Tibial artery (tissue), 4 donors: ENCODE data around the gene PPP6C.
A peak's percentile ranks its signal among the peaks of the same experiment; 100 is the strongest.
"Not testable (repeated sequence)": the region's sequence is repeated elsewhere in the genome, so short reads cannot be mapped to it uniquely, and the experiment has no call there.

Source experiments
- DNase-seq, 2 donors: peaks; one replicate each; pipeline ENCODE4 v3.0.0-alpha.2; 2019
- H3K27ac ChIP-seq, 2 donors: fragments of 200-600 bp; sonication (generic) in 1 of 2; 1 replicate in 1 of 2; 2 replicates in 1 of 2; pipeline ENCODE4 v1.5.1; 2018 to 2019; ENCODE audit warnings: mild to moderate bottlenecking in 1 of 2
- H3K27me3 ChIP-seq, 2 donors: fragments of 200-600 bp; sonication (generic) in 1 of 2; one replicate each; pipeline versions ENCODE4 v1.5.1 to v1.6.0; 2016 to 2019
- H3K36me3 ChIP-seq, 3 donors: fragments of 200-600 bp; sonication (generic) in 2 of 3; one replicate each; pipeline ENCODE4 v1.5.1; 2016 to 2019; ENCODE audit warnings: mild to moderate bottlenecking in 2 of 3
- H3K4me1 ChIP-seq, 4 donors: fragments of 200-600 bp; sonication (generic) in 2 of 4; 1 replicate in 3 of 4; 2 replicates in 1 of 4; pipeline ENCODE4 v1.5.1; 2016 to 2019
- H3K4me3 ChIP-seq, 2 donors: fragments of 200-600 bp; sonication (generic) in 1 of 2; 1 replicate in 1 of 2; 2 replicates in 1 of 2; pipeline ENCODE4 v1.5.1; 2018 to 2019; ENCODE audit warnings: mild to moderate bottlenecking in 2 of 2
- H3K9me3 ChIP-seq, 3 donors: fragments of 200-600 bp; sonication (generic) in 1 of 3; one replicate each; pipeline ENCODE4 v1.5.1; 2016 to 2019
- intact Hi-C: fragments of 100-400 bp; cut with DNase I; formaldehyde crosslinking; loops from one replicate; pipeline ENCODE4 v1.15.0; 2023; ENCODE audit warnings: low total_unique reads
- TF ChIP-seq, protein P1 (sequence below), 2 experiments: fragments of 200-600 bp in 1 of 2; fragments of 450-650 bp in 1 of 2; IDR thresholded peaks; one replicate each; pipeline ENCODE4 v1.5.1; 2017 to 2019; ENCODE audit warnings: antibody characterized with exemption in 2 of 2, mild to moderate bottlenecking in 1 of 2, moderate library complexity in 1 of 2

PPP6C gene

GRCh38 chr9:125131778-125132177, 57.8 kb downstream of the PPP6C start:
- Histone ChIP-seq H3K4me1 (peaks cover 0 to under 1% (median 0%) of the 10 kb centered on the region in 4 donors), H3K9me3 (no peaks in the 10 kb centered on the region), H3K27me3 (no peaks in the 10 kb centered on the region), H3K27ac (no peak overlapping the region), H3K36me3 (no peaks in the 10 kb centered on the region), H3K4me3 (no peak overlapping the region)
- no peak for DNase-seq
- intact Hi-C loops = no loop called here
- TF ChIP-seq, protein P1, sequence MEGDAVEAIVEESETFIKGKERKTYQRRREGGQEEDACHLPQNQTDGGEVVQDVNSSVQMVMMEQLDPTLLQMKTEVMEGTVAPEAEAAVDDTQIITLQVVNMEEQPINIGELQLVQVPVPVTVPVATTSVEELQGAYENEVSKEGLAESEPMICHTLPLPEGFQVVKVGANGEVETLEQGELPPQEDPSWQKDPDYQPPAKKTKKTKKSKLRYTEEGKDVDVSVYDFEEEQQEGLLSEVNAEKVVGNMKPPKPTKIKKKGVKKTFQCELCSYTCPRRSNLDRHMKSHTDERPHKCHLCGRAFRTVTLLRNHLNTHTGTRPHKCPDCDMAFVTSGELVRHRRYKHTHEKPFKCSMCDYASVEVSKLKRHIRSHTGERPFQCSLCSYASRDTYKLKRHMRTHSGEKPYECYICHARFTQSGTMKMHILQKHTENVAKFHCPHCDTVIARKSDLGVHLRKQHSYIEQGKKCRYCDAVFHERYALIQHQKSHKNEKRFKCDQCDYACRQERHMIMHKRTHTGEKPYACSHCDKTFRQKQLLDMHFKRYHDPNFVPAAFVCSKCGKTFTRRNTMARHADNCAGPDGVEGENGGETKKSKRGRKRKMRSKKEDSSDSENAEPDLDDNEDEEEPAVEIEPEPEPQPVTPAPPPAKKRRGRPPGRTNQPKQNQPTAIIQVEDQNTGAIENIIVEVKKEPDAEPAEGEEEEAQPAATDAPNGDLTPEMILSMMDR (IDR thresholded peaks at IDR 0.05) = no peak

DNA sequence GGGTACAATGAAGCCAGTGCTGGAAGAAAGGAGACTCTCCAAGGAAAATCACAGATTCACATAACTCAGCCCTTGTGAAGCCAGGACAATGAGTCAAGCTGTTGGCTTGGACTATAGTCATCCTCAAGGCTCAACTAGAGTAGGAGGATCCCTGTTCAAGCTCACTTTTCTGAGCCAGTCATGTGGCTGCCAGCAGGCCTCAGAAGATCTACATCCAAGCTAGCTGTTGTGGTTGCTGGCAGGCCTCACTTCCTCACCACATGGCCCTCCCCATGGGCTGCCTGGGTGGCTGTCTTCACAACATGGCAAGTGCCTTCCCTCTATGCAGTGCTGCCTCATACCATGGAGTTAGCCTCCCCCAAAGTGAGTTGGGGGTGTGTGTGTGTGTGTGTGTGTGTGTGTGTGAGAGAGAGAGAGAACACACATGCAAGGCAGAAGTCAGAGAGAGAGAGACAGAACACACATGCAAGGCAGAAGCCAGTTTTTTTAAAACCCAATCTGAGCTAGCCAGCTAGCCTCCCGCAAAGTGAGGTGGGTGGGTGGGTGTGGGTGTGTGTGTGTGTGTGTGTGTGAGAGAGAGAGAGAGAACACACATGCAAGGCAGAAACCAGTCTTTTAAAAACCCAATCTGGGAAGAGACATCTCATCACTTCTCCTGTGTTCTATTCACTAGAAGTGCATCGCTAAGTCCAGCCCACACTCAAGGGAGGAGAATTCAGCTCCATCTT, 63.4 kb downstream of the PPP6C start:
- H3K4me1 ChIP-seq = peaks cover 0 to 19% (median 5%) of the 10 kb centered on the region in 4 donors
- no peaks in the 10 kb centered on the region for H3K36me3 ChIP-seq
- no peaks in the 10 kb centered on the region for H3K27me3 ChIP-seq
- peak; percentile 93 for DNase-seq
- H3K4me3 ChIP-seq = no peak overlapping the region
- intact Hi-C loops = no loop called here
- H3K9me3 ChIP-seq = no peaks in the 10 kb centered on the region
- H3K27ac ChIP-seq = peak overlapping the region in 1 of 2 donors; percentile 46
- TF ChIP-seq, protein P1 (IDR thresholded peaks at IDR 0.05) = no peak

DNA sequence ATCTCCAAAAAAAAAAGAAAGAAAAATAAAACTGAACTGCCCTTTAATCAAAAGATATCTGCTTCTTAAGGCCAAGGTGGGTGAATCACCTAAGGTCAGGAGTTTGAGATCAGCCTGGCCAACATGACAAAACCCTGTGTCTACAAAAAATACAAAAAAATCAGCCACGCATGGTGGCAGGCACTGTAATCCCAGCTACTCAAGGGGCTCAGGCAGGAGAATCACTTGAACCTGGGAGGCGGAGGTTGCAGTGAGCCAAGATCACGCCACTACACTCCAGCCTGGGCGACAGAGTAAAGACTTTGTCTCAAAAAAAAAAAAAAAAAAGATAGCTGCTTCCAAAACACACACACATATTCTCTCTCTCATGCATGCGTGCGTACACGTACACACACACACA, 64.1 kb downstream of the PPP6C start:
- Histone ChIP-seq H3K4me3 (no peak overlapping the region), H3K4me1 (peaks cover 0 to 19% (median 5%) of the 10 kb centered on the region in 4 donors), H3K9me3 (no peaks in the 10 kb centered on the region), H3K27me3 (no peaks in the 10 kb centered on the region), H3K27ac (peak overlapping the region in 1 of 2 donors; percentile 46), H3K36me3 (no peaks in the 10 kb centered on the region)
- TF ChIP-seq, protein P1 (IDR thresholded peaks at IDR 0.05) = no peak
- no peak for DNase-seq
- intact Hi-C loops = no loop called here

DNA sequence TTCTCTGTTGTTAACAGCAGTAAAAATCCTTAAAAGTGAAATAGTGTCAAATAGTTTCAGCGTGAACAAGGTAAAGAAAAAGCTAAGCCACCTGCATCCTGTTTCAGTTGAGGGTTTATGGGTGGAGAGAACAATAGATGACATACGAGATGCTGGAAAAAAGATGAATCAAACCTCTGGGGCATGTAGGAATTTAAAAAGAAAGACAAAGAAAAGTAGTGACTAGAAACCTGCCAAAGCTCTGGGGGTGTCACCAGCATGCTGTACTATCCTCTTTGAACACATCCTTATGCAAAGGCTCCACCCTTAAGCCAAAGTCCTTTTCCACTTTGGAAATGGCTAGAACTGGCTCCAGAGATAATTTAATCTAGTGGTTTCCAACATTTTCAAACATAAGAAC, 68.5 kb downstream of the PPP6C start:
- Histone ChIP-seq H3K36me3 (no peaks in the 10 kb centered on the region), H3K27ac (no peak overlapping the region), H3K9me3 (no peaks in the 10 kb centered on the region), H3K4me3 (no peak overlapping the region), H3K27me3 (no peaks in the 10 kb centered on the region), H3K4me1 (peaks cover 0 to 12% (median 4%) of the 10 kb centered on the region in 4 donors)
- no peak for DNase-seq
- intact Hi-C loops = no loop called here
- TF ChIP-seq, protein P1 (IDR thresholded peaks at IDR 0.05) = no peak

GRCh38 chr9:125119643-125120286, 69.8 kb downstream of the PPP6C start:
- TF ChIP-seq, protein P1 (IDR thresholded peaks at IDR 0.05) = no peak
- H3K4me1 ChIP-seq = no peaks in the 10 kb centered on the region
- H3K9me3 ChIP-seq = no peaks in the 10 kb centered on the region
- intact Hi-C loops = no loop called here
- no peak overlapping the region for H3K27ac ChIP-seq
- no peak overlapping the region for H3K4me3 ChIP-seq
- DNase-seq = no peak
- H3K36me3 ChIP-seq = no peaks in the 10 kb centered on the region
- H3K27me3 ChIP-seq = no peaks in the 10 kb centered on the region

DNA sequence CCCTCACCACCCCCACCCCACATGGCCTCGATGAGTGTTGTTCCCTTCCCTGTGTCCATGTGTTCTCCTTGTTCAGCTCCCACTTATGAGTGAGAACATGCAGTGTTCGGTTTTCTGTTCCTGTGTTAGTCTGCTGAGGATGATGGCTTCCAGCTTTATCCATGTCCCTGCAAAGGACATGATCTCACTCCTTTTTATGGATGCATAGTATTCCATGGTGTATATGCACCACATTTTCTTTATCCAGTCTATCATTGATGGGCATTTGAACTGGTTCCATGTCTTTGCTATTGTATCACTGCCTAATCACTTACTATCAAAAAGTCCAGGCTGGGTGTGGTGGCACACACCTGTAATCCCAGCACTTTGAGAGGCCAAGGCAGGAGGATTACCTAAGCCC, 70.9 kb downstream of the PPP6C start:
- H3K27ac ChIP-seq, DNase-seq, H3K9me3 ChIP-seq, H3K4me1 ChIP-seq, H3K27me3 ChIP-seq, H3K36me3 ChIP-seq, H3K4me3 ChIP-seq, intact Hi-C loops: not testable (repeated sequence)

DNA sequence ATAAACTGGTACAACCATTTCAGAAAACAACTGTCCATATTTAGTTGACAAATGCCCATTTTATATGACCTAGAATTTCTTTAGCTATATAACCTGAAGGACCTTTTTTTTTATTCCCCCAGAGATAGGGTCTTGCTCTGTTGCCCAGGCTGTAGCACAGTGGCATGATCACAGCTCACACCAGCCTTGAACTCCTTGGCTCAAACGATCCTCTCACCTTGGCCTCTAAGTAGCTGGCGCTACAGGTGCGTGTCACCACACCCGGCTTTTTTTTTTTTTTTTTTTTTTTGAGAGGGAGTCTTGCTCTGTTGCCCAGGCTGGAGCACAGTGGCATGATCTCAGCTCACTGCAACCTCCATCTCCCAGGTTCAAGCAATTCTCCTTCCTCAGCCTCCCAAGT, 75.1 kb downstream of the PPP6C start:
- H3K27me3 ChIP-seq, H3K36me3 ChIP-seq, intact Hi-C loops, DNase-seq, H3K9me3 ChIP-seq, H3K27ac ChIP-seq, H3K4me1 ChIP-seq, H3K4me3 ChIP-seq: not testable (repeated sequence)
